Glutamatergic neuron (in vitro differentiated cells): ENCODE data around the gene SZT2. TPM values are rescaled to one million over a fixed set of nuclear protein-coding genes. Genes with fewer than 3 reads are reported as not detected.

Experiments
- DNase-seq: peaks from one replicate; pipeline ENCODE4 v3.0.0; 2022
- H3K27ac Mint-ChIP-seq: one replicate; pipeline ENCODE4 v1.8.0; 2020; ENCODE audit warnings: mild to moderate bottlenecking, mixed read lengths, inconsistent platforms; ENCODE audit not compliant: unreplicated experiment
- H3K27me3 Mint-ChIP-seq: one replicate; pipeline ENCODE4 v1.8.0; 2020; ENCODE audit warnings: mild to moderate bottlenecking, moderate library complexity, mixed read lengths, inconsistent platforms; ENCODE audit not compliant: unreplicated experiment
- H3K36me3 Mint-ChIP-seq: one replicate; pipeline ENCODE4 v1.8.0; 2020; ENCODE audit warnings: mild to moderate bottlenecking, mixed read lengths, inconsistent platforms; ENCODE audit not compliant: unreplicated experiment
- H3K4me1 Mint-ChIP-seq: one replicate; pipeline ENCODE4 v1.8.0; 2020; ENCODE audit warnings: mild to moderate bottlenecking, low read depth, mixed read lengths, inconsistent platforms; ENCODE audit not compliant: unreplicated experiment
- H3K4me3 Mint-ChIP-seq: one replicate; pipeline ENCODE4 v1.8.0; 2020; ENCODE audit warnings: mild to moderate bottlenecking, mixed read lengths, inconsistent platforms; ENCODE audit not compliant: unreplicated experiment
- H3K9me3 Mint-ChIP-seq: one replicate; pipeline ENCODE4 v1.8.0; 2020; ENCODE audit warnings: mild to moderate bottlenecking, moderate library complexity, mixed read lengths, inconsistent platforms; ENCODE audit not compliant: unreplicated experiment
- CTCF ChIP-seq: fragments of 200-600 bp; sonication (generic); IDR thresholded peaks from one replicate; pipeline ENCODE4 v1.5.0; 2021; ENCODE audit not compliant: partially characterized antibody, unreplicated experiment
- total RNA-seq: library from RNA; stranded (reverse); fragmentation: NEBNext Ultra II Directional; extraction: Animal tissue kit (Norgen Biotek cat#: 25700); gene quantifications from one replicate; pipeline ENCODE4 v1.2.1, GENCODE V29; 2021; ENCODE audit not compliant: unreplicated experiment

SZT2 gene
- total RNA-seq, 1 donor from 2014 or later, result 85.3 TPM

- DNase-seq, result no peak
- peaks cover 2% of the 10 kb centered on the region for H3K36me3 Mint-ChIP-seq
- H3K27ac Mint-ChIP-seq, result no peak overlapping the region
- TF ChIP-seq CTCF, result no peak
- H3K9me3 Mint-ChIP-seq, result no peaks in the 10 kb centered on the region
- H3K27me3 Mint-ChIP-seq, result peaks cover 6% of the 10 kb centered on the region
- H3K4me1 Mint-ChIP-seq, result no peaks in the 10 kb centered on the region
- no peak overlapping the region for H3K4me3 Mint-ChIP-seq
Observed at GRCh38 chr1:43441166-43441893, 51.6 kb downstream of the SZT2 start.

GRCh38 chr1:43441894-43442637, 52.4 kb downstream of the SZT2 start:
- peak; percentile 10 for DNase-seq
- Mint-ChIP-seq H3K36me3 (peaks cover 9% of the 10 kb centered on the region), H3K4me3 (no peak overlapping the region), H3K27ac (no peak overlapping the region), H3K4me1 (no peaks in the 10 kb centered on the region), H3K27me3 (peaks cover 10% of the 10 kb centered on the region), H3K9me3 (no peaks in the 10 kb centered on the region)
- no peak for TF ChIP-seq CTCF

GRCh38 chr1:43442756-43443155, 53.1 kb downstream of the SZT2 start:
- peaks cover 12% of the 10 kb centered on the region for H3K36me3 Mint-ChIP-seq

GRCh38 chr1:43443197-43443946, 53.7 kb downstream of the SZT2 start:
- TF ChIP-seq CTCF, result no peak
- Mint-ChIP-seq H3K36me3 (peaks cover 12% of the 10 kb centered on the region), H3K4me3 (no peak overlapping the region), H3K27me3 (peaks cover 10% of the 10 kb centered on the region), H3K4me1 (no peaks in the 10 kb centered on the region), H3K27ac (no peak overlapping the region), H3K9me3 (no peaks in the 10 kb centered on the region)
- DNase-seq, result peak; percentile 8

More at GRCh38 chr1:43442756-43443155, 53.1 kb downstream of the SZT2 start:
- peak; percentile 5 for DNase-seq
- H3K9me3 Mint-ChIP-seq, result no peaks in the 10 kb centered on the region
- TF ChIP-seq CTCF, result no peak
- no peak overlapping the region for H3K4me3 Mint-ChIP-seq
- peaks cover 10% of the 10 kb centered on the region for H3K27me3 Mint-ChIP-seq
- H3K4me1 Mint-ChIP-seq, result no peaks in the 10 kb centered on the region
- H3K27ac Mint-ChIP-seq, result no peak overlapping the region
